AG10803 (cell line): Measurements from ENCODE around the gene GNE.

ENCODE experiments used
- DNase-seq: peaks from one replicate; pipeline ENCODE4 v3.0.0; 2010; ENCODE audit warnings: low read depth
- H3K4me3 ChIP-seq: 2 replicates; pipeline ENCODE4 v1.5.1; 2011; ENCODE audit warnings: mild to moderate bottlenecking, low read length, control low read depth
- TF ChIP-seq, protein P1 (sequence below): conservative IDR thresholded peaks from 2 replicates; pipeline ENCODE4 v1.5.1; 2011; ENCODE audit warnings: mild to moderate bottlenecking, low read length, control low read depth, inconsistent platforms

GNE gene

DNA sequence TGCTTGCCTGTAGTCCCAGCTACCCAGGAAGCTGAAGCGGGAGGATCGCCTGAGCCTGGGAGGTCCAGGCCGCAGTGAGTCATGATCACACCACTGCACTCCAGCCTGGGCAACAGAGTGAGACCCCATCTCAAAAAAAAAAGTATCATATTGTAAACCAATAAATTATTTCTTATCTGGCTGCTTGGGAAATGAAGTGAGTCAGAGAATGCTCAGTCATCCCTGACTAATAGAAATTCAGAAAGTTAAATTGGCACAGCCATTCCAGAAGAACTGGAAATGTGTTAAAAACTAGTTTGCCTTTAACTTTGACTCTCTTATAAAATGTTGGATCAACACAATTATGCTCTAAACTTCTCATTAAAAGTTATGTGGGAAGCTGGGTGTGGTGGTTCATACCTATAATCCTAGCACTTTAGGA, 9.8 kb upstream of the GNE start:
- no peak overlapping the region for H3K4me3 ChIP-seq
- DNase-seq, result peak; percentile 19
- TF ChIP-seq, protein P1, sequence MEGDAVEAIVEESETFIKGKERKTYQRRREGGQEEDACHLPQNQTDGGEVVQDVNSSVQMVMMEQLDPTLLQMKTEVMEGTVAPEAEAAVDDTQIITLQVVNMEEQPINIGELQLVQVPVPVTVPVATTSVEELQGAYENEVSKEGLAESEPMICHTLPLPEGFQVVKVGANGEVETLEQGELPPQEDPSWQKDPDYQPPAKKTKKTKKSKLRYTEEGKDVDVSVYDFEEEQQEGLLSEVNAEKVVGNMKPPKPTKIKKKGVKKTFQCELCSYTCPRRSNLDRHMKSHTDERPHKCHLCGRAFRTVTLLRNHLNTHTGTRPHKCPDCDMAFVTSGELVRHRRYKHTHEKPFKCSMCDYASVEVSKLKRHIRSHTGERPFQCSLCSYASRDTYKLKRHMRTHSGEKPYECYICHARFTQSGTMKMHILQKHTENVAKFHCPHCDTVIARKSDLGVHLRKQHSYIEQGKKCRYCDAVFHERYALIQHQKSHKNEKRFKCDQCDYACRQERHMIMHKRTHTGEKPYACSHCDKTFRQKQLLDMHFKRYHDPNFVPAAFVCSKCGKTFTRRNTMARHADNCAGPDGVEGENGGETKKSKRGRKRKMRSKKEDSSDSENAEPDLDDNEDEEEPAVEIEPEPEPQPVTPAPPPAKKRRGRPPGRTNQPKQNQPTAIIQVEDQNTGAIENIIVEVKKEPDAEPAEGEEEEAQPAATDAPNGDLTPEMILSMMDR, result no peak

DNA sequence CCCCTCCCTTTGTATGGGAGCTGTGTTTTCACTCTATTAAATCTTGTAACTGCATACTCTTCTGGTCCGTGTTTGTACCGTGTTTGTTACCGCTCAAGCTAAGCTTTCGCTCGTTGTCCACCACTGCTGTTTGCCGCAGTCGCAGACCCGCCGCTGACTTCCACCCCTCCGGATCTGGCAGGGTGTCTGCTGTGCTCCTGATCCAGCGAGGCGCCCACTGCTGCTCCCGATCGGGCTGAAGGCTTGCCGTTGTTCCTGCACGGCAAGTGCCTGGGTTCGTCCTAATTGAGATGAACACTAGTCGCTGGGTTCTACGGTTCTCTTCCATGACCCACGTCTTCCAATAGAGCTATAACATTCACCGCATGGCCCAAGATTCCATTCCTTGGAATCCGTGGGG, 6.6 kb upstream of the GNE start:
- DNase-seq, result no peak
- H3K4me3 ChIP-seq, result no peak overlapping the region
- TF ChIP-seq, protein P1, result no peak

DNA sequence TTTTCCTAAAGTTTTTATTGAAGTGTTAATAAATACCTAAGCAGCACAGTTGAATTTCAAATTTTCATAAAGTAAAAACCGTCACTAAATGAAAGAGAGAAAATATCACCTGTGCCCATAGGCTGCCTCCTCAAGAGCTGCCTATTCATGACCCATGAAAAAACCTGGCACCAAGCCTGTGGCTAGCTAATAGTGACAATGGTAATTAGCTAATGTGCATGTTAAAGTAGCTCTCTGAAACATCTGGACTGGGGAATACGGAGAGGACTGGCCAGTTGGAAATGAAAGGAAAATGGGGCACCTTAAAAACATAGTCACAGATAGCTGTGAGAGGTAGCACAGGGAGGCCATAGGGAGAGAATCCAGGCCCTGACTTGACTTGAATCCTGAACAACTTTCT, 5.4 kb upstream of the GNE start:
- DNase-seq, result no peak
- TF ChIP-seq, protein P1, result no peak
- H3K4me3 ChIP-seq, result no peak overlapping the region

DNA sequence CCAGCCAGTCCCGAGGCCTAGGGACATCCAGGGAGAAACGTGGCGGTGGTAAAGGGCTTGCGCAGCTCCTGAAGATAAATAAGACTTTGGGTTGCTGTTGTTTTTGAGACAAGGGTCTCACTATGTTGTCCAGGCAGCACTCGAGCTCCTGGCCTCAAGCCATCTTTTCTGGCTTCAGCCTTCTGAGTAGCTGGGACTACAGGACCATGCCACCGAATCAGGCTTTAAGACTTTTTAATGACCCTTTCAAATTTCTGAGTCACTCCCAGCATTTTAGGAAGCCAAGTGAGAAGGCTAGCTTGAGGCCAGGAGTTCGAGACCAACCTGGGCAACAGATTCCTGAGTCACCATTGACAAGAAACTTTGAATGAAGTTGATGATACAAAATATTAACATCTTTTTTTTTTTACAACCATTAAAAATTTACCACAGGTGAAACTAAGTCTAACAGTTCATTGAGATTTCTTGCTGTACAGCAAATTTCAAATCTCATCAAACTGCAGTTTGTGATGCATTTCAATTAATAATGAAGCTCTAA, 817 bp upstream of the GNE start:
- H3K4me3 ChIP-seq, result peak overlapping the region; percentile 91
- TF ChIP-seq, protein P1, result no peak
- peak; percentile 25 for DNase-seq

DNA sequence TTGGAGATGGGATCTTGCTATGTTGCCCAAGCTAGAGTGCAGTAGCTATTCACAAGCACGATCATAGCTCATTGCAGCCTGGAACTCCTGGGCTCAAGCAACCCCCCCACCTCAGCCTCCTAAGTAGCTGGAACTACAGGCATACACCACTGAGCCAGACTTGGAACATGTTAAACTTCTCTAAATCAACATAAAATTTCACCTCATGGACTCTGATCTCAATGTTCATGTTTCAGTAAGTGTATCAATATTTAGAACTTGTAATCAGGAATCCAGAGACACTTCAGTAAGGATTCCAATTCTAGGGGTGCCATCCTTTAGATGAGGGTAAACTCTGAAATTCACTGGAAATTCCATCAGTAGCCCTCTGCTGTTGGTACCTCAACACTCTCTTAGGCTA, 6.8 kb downstream of the GNE start:
- TF ChIP-seq, protein P1, result no peak
- H3K4me3 ChIP-seq, result no peak overlapping the region
- DNase-seq, result no peak

DNA sequence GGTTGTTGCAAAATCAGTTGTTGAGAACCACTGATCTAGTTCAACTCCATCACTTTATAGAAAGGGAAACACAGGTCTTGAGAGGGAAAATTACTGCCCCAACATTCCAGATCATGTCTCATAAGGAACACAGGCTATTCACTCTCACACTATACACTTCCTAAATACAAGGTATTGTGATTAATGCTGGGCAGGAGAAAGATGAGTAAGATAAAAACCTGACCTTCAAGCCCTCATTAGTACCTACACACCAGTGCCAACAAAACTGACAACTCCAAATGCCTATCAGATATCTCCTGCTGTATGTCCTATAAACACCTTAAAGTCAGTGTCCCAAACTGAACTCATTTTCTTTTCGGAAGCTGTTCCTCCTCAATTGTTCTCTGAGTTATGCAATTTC, 8.2 kb downstream of the GNE start:
- TF ChIP-seq, protein P1, result no peak
- H3K4me3 ChIP-seq, result no peak overlapping the region

DNA sequence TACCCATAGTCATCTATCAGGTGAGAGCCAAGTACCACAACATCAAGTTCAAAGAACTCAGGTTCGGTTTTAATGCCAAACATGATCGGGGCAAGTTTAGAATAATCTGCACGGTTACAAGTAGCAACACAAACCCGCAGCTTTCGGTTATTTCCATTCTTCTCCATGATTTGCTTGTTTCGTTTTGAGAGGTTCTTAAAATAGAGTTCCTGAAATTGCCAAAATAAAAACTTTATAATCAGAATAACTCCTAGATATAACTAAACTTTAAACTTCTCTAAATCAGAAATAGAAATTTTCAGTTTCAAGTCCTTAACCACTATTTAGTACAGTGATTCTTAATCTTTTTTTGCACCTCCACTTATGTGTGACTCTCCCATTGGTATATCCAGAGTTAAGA, 9.1 kb downstream of the GNE start:
- DNase-seq, result no peak
- no peak overlapping the region for H3K4me3 ChIP-seq

More for the DNA sequence above, 8.2 kb downstream of the GNE start:
- DNase-seq, result peak; percentile 11

More for the DNA sequence above, 9.1 kb downstream of the GNE start:
- TF ChIP-seq, protein P1, result no peak
